ENCODE data around the gene EXOC3L4. TPM values are rescaled to one million over a fixed set of nuclear protein-coding genes. Genes with fewer than 3 reads are reported as not detected.

EXOC3L4 gene
- polyA plus RNA-seq, 1 donor (not counting 4 experiments of a cell fraction or from before 2014, with no cell fraction given): not detected

DNA sequence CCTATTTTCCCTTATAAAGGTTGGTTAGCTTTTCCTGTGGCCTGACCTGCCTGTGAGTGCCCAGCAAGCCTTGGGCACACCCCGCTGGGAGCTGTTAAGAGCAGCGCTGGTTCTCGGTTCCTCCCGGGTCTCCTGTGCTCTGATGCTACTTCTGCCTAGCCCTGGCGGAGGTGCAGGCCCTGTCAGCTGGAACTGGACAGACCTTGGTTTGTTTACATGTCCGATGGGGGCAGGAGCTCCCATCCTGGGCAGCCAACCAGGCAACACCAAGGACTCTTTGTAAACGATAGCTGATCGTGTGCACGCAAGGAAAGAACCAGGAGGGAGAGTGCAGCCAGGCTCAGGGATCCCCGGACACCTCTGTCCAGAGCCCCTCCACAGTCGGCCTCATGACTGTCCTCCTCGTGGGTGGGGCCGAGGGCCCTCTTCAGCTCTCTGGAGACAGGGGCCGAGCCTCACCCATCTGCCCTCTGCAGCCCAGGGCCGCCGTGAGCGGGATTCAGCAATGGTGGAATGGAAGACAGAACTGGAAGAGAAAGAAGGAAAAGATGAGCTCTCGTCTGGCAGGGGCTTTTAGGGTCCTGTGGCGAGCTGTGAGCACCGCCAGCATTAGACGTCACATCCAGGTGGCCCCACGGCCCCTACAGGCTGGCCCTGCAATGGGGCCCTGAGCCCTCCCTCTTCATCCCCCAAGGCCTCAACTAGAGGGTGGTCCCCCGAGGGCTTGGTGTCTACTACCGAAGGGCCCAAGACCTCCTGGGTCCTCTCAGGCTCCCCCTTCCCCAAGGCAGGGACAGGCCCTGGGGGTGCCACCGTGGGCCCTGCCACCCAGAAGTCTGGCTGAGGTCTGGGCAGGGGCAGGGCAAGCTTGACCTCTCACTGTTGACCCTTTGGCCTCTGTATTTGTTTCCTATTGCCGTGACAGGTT is 41.1 kb downstream of the EXOC3L4 start:
- dilution Hi-C loops (cut with MboI; ENCODE audit: extremely low pct_ligation_motif_present, low sequenced_read_pairs): no loop called here
- H3K27me3 ChIP-seq (ENCODE audit: control insufficient read depth, extremely low read depth, insufficient read depth, low read length): peaks cover 18% of the 10 kb centered on the region
- H2AFZ ChIP-seq (ENCODE audit: control insufficient read depth, low read length): no peak overlapping the region
- TF ChIP-seq EZH2 (IDR thresholded peaks at IDR 0.05; ENCODE audit: low read length): no peak
- TF ChIP-seq, protein P1, sequence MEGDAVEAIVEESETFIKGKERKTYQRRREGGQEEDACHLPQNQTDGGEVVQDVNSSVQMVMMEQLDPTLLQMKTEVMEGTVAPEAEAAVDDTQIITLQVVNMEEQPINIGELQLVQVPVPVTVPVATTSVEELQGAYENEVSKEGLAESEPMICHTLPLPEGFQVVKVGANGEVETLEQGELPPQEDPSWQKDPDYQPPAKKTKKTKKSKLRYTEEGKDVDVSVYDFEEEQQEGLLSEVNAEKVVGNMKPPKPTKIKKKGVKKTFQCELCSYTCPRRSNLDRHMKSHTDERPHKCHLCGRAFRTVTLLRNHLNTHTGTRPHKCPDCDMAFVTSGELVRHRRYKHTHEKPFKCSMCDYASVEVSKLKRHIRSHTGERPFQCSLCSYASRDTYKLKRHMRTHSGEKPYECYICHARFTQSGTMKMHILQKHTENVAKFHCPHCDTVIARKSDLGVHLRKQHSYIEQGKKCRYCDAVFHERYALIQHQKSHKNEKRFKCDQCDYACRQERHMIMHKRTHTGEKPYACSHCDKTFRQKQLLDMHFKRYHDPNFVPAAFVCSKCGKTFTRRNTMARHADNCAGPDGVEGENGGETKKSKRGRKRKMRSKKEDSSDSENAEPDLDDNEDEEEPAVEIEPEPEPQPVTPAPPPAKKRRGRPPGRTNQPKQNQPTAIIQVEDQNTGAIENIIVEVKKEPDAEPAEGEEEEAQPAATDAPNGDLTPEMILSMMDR (optimal IDR thresholded peaks at IDR 0.05 in 1 of 3, IDR thresholded peaks at IDR 0.05 in 1 of 3, conservative IDR thresholded peaks at IDR 0.05 in 1 of 3; ENCODE audit: extremely low read depth in 1 of 3, insufficient read depth in 2 of 3, low read length in 3 of 3): no peak
- H3K36me3 ChIP-seq (ENCODE audit: control insufficient read depth in 2 of 2, extremely low read depth in 1 of 2, insufficient read depth in 2 of 2, low read length in 2 of 2): no peaks in the 10 kb centered on the region
- no peaks in the 10 kb centered on the region for H3K79me2 ChIP-seq (ENCODE audit: control insufficient read depth, insufficient read depth, low read length)
- no peak overlapping the region for H3K4me2 ChIP-seq (ENCODE audit: control insufficient read depth, extremely low read depth, insufficient read depth, low read depth, low read length)
- H3K9me1 ChIP-seq (ENCODE audit: control insufficient read depth, extremely low read depth, insufficient read depth, low read length): no peaks in the 10 kb centered on the region
- no peak overlapping the region for H3K4me3 ChIP-seq (ENCODE audit: control insufficient read depth in 2 of 3, extremely low read depth in 1 of 3, insufficient read depth in 2 of 3, low read depth in 1 of 3, low read length in 3 of 3)
- no peak overlapping the region for H3K27ac ChIP-seq (ENCODE audit: control insufficient read depth, insufficient read depth, low read length)
- no peaks in the 10 kb centered on the region for H3K9me3 ChIP-seq (ENCODE audit: control insufficient read depth, low read depth, low read length)
- no peaks in the 10 kb centered on the region for H4K20me1 ChIP-seq (ENCODE audit: control insufficient read depth, extremely low read depth, insufficient read depth, low read length)
- DNase-seq (ENCODE audit: low read depth, low spot score) (no peak), FAIRE-seq (no peak)
- no peak overlapping the region for H3K9ac ChIP-seq (ENCODE audit: control insufficient read depth, extremely low read depth, insufficient read depth, low read length)
- peaks cover 14% of the 10 kb centered on the region for H3K4me1 ChIP-seq (ENCODE audit: control insufficient read depth, extremely low read depth, insufficient read depth, low read length)

DNA sequence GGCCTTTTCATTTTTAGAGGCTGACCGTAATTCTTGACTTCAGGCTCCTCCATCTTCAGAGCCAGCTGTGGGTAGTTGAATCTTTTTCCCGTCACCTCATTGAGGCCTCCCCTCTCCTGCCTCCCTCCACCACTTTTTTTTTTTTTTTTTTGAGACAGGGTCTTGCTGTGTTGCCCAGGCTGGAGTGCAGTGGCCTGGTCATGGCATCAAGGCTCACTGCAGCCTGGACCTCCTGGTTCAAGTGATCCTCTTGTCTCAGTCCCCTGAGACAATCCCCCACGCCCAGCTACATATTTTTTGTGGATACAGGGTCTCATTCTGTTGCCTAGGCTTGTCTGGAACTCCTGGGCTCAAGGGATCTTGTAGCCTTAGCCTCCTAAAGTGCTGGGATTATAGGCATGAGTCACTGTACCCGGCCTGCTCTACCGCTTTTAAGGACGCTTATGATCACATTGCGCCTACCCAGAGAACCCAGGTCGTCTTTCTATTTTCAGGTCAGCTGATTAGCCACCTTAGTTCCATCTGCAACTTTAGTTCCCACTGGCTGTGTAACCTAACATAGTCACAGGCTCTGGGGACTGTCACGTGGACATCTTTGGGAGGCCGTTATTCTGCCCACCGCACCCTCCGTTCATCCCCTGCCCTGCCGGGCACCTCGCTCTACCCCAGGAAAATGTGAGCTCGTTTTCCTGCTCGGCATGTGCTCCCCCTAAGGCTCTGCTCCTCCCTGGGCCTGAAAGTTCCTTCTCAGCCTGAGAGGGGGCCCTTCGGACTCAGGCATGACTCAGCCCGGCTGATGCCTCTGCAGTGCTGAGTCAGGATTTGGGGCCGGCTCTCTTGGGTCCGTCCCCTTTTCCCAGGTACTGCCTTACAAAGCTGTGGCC is 42.1 kb downstream of the EXOC3L4 start:
- Histone ChIP-seq H3K36me3 (ENCODE audit: control insufficient read depth in 2 of 2, extremely low read depth in 1 of 2, insufficient read depth in 2 of 2, low read length in 2 of 2) (no peaks in the 10 kb centered on the region), H2AFZ (ENCODE audit: control insufficient read depth, low read length) (no peak overlapping the region), H3K9me1 (ENCODE audit: control insufficient read depth, extremely low read depth, insufficient read depth, low read length) (no peaks in the 10 kb centered on the region), H3K27ac (ENCODE audit: control insufficient read depth, insufficient read depth, low read length) (peak overlapping the region; percentile 28), H3K9ac (ENCODE audit: control insufficient read depth, extremely low read depth, insufficient read depth, low read length) (no peak overlapping the region), H3K27me3 (ENCODE audit: control insufficient read depth, extremely low read depth, insufficient read depth, low read length) (peaks cover 20% of the 10 kb centered on the region), H3K9me3 (ENCODE audit: control insufficient read depth, low read depth, low read length) (no peaks in the 10 kb centered on the region), H4K20me1 (ENCODE audit: control insufficient read depth, extremely low read depth, insufficient read depth, low read length) (no peaks in the 10 kb centered on the region), H3K4me2 (ENCODE audit: control insufficient read depth, extremely low read depth, insufficient read depth, low read depth, low read length) (peak overlapping the region; percentile 35), H3K4me3 (ENCODE audit: control insufficient read depth in 2 of 3, extremely low read depth in 1 of 3, insufficient read depth in 2 of 3, low read depth in 1 of 3, low read length in 3 of 3) (no peak overlapping the region), H3K4me1 (ENCODE audit: control insufficient read depth, extremely low read depth, insufficient read depth, low read length) (peaks cover 6% of the 10 kb centered on the region), H3K79me2 (ENCODE audit: control insufficient read depth, insufficient read depth, low read length) (no peaks in the 10 kb centered on the region)
- dilution Hi-C loops (cut with MboI; ENCODE audit: extremely low pct_ligation_motif_present, low sequenced_read_pairs): no loop called here
- DNase-seq (ENCODE audit: low read depth, low spot score) (no peak), FAIRE-seq (no peak)
- TF ChIP-seq, protein P1 (optimal IDR thresholded peaks at IDR 0.05 in 1 of 3, IDR thresholded peaks at IDR 0.05 in 1 of 3, conservative IDR thresholded peaks at IDR 0.05 in 1 of 3; ENCODE audit: extremely low read depth in 1 of 3, insufficient read depth in 2 of 3, low read length in 3 of 3): no peak
- TF ChIP-seq EZH2 (IDR thresholded peaks at IDR 0.05; ENCODE audit: low read length): no peak
